Common myeloid progenitor, CD34-positive (primary cell): ENCODE data around the gene NPAS1.

Experiments
- CTCF ChIA-PET: fragments of 350-600 bp; sonication (Branson Sonifier 250); formaldehyde crosslinking; loops from one replicate; lab custom pipeline; 2021; ENCODE audit warnings: antibody characterized with exemption; lab: Charles Lee
- POLR2A ChIA-PET: fragments of 350-600 bp; sonication (Branson Sonifier 250); formaldehyde crosslinking; loops from one replicate; lab custom pipeline; 2021; ENCODE audit warnings: antibody characterized with exemption; lab: Charles Lee
- DNase-seq, 3 donors: peaks; one replicate each; pipeline versions ENCODE4 v3.0.0 to v3.0.0-alpha.2; 2013
- H3K27ac ChIP-seq, 2 experiments: 1 replicate in 1 of 2; 2 replicates in 1 of 2; pipeline ENCODE4 v1.7.0; 2013; ENCODE audit warnings: inconsistent platforms in 2 of 2, low read length in 2 of 2, mild to moderate bottlenecking in 2 of 2, low read depth in 1 of 2, moderate library complexity in 1 of 2; ENCODE audit not compliant: severe bottlenecking in 2 of 2, insufficient read depth in 1 of 2, poor library complexity in 1 of 2
- H3K27me3 ChIP-seq, 5 experiments: replicated peaks in 2 of 5; 1 replicate in 3 of 5; 2 replicates in 2 of 5; pipeline versions ENCODE4 v1.6.1 to v1.7.0; 2013; ENCODE audit warnings: low read length in 4 of 5, mild to moderate bottlenecking in 2 of 5, moderate library complexity in 2 of 5, inconsistent platforms in 1 of 5; ENCODE audit not compliant: insufficient read depth in 5 of 5, control insufficient read depth in 4 of 5
- H3K36me3 ChIP-seq, 4 experiments: 1 replicate in 2 of 4; 2 replicates in 2 of 4; pipeline versions ENCODE4 v1.6.1 to v1.7.0; 2013; ENCODE audit warnings: low read length in 3 of 4, control low read depth in 1 of 4, mild to moderate bottlenecking in 1 of 4; ENCODE audit not compliant: control insufficient read depth in 4 of 4, insufficient read depth in 4 of 4
- H3K4me1 ChIP-seq, 4 experiments: 1 replicate in 3 of 4; 2 replicates in 1 of 4; pipeline versions ENCODE4 v1.6.1 to v1.7.1; 2013; ENCODE audit warnings: low read length in 3 of 4, mild to moderate bottlenecking in 3 of 4, control low read depth in 1 of 4, inconsistent platforms in 1 of 4, moderate library complexity in 1 of 4; ENCODE audit not compliant: control insufficient read depth in 4 of 4, insufficient read depth in 4 of 4; ENCODE audit errors: control extremely low read depth in 1 of 4
- H3K4me3 ChIP-seq, 7 experiments: 1 replicate in 4 of 7; 2 replicates in 3 of 7; pipeline versions ENCODE4 v1.5.1 to v1.7.0; 2013; ENCODE audit warnings: mild to moderate bottlenecking in 7 of 7, low read length in 6 of 7, moderate library complexity in 6 of 7, inconsistent platforms in 2 of 7, low read depth in 2 of 7, control low read depth in 1 of 7; ENCODE audit not compliant: insufficient read depth in 4 of 7, control insufficient read depth in 1 of 7; ENCODE audit errors: extremely low read depth in 1 of 7
- H3K9me3 ChIP-seq, 5 experiments: 1 replicate in 4 of 5; 2 replicates in 1 of 5; pipeline versions ENCODE4 v1.6.1 to v1.7.1; 2013; ENCODE audit warnings: low read length in 4 of 5, mild to moderate bottlenecking in 2 of 5, inconsistent platforms in 1 of 5, low read depth in 1 of 5, moderate library complexity in 1 of 5; ENCODE audit not compliant: control insufficient read depth in 4 of 5, insufficient read depth in 2 of 5; ENCODE audit errors: control extremely low read depth in 1 of 5
- WGBS: methylation state at CpG from one replicate; pipeline ENCODE4 v1.1.5; 2013; ENCODE audit not compliant: insufficient coverage; 5-methylcytosine and 5-hydroxymethylcytosine counted together

Gene NPAS1

DNA sequence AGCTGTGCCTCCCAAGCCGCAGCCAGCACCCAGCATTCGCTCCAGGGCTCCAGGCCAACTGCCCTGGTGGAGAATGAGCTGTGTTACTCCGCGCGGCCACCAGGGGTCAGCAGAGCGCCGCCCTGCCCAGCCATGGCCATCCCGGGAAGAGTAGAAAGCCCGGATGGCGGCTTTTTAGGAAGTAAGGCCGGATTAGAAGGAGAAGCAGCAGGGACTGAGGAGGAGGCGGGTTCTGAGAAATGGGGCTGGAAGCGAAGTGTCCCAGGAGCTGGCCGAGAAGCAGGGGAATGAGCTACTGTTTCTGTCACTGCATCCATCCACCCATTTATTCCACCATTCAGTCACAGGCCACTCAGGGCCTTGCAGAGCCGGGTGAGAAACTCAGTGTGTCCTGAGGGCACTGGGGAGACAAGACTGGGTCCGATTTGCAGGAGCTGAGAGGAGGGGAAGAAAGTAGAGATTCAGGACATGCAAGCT lies 6.6 kb upstream of the NPAS1 start:
- no peaks in the 10 kb centered on the region for H3K9me3 ChIP-seq
- peaks cover 0 to 13% (median 6%) of the 10 kb centered on the region in 5 experiments for H3K27me3 ChIP-seq
- peak in 2 of 3 donors; percentile 33 to 36 for DNase-seq
- peaks cover 0 to 3% (median 0%) of the 10 kb centered on the region in 4 experiments for H3K4me1 ChIP-seq
- no peaks in the 10 kb centered on the region for H3K36me3 ChIP-seq
- CTCF ChIA-PET = interaction anchor here (0.6 to 3.0 kb wide), 30 partner anchors 9 to 159 kb away, joined by 3 to 32 read pairs (median 4); partner anchors contain the start of gene ZC3H4
- POLR2A ChIA-PET = interaction anchor here (0.6 kb wide), 2 partner anchors 12 to 32 kb away, joined by 4 read pairs; no protein-coding TSS in a partner anchor
- H3K27ac ChIP-seq = no peak overlapping the region
- WGBS = 2% methylated on average over 7 of the region's 16 CpGs
- no peak overlapping the region for H3K4me3 ChIP-seq

DNA sequence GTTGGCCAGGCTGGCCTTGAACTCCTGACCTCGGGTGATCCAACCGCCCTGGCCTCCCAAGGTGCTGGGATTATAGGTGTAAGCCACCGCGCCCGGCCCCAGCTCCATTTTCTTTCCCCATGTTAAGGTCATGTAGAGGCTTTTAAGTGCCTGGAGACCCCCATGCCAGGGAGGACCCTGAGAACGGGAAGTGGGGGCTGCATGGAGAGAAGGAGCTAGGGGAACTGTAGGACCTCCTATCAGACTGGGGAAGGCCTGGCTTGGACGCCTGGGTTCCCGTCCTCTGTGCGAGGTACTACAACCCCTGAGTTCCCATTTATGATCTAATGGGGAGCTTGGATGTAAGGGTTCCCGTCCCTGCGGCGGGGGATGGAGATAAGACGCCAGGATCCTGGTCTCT lies 714 bp upstream of the NPAS1 start:
- no peak overlapping the region for H3K27ac ChIP-seq
- 54% methylated on average over 11 of the region's 13 CpGs for WGBS
- peak overlapping the region in 1 of 7 experiments; percentile 40 for H3K4me3 ChIP-seq
- DNase-seq = no peak
- ChIA-PET CTCF (no interaction called here), POLR2A (no interaction called here)
- peaks cover 3 to 60% (median 29%) of the 10 kb centered on the region in 5 experiments for H3K27me3 ChIP-seq
- peaks cover 0 to 22% (median 16%) of the 10 kb centered on the region in 4 experiments for H3K4me1 ChIP-seq
- H3K9me3 ChIP-seq = no peaks in the 10 kb centered on the region
- H3K36me3 ChIP-seq = no peaks in the 10 kb centered on the region

DNA sequence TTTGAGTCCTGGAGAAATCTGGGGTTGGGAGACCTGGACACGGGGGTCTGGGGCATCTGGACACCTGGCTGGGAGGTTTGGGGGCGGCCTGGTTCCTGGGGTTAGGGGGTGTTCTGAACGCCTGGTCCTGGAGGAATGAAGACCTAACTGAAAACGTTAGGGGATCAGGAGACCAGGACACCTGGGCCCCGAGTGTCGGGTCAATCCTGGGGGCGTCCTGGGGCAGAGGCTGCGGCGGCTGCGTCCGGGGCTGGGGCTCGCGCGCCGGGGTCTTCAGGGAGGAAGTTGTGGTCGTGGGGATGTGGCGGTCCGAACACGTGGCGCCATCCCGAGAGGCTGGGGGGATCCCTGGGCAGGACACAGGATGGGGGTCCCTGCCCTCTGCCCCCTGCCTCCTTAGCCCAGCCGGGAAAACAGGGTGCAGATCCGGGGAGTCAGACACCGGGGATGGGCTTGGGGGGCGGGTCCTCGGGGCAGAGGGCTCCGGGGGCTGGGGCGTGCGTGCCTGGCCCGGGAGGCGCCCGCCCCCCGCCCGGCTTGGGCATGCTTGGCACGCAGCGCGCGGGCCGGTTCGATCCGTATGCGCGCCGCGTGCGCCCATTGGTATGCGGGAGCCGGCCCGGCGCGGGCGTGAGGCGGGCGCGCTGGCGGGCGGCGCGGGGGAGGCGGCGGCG lies 632 bp downstream of the NPAS1 start:
- Histone ChIP-seq H3K4me3 (peak overlapping the region in 4 of 7 experiments; percentile 26 to 42 (median 37)), H3K4me1 (peaks cover 0 to 22% (median 16%) of the 10 kb centered on the region in 4 experiments), H3K27ac (no peak overlapping the region), H3K36me3 (no peaks in the 10 kb centered on the region), H3K27me3 (peaks cover 6 to 72% (median 33%) of the 10 kb centered on the region in 5 experiments), H3K9me3 (no peaks in the 10 kb centered on the region)
- peak in 1 of 3 donors; percentile 28 for DNase-seq
- ChIA-PET POLR2A (no interaction called here), CTCF (interaction anchor here (0.6 kb wide), 1 partner anchor 14 kb away, joined by 3 read pairs; no protein-coding TSS in a partner anchor)
- 1% methylated on average over 39 of the region's 62 CpGs for WGBS

DNA sequence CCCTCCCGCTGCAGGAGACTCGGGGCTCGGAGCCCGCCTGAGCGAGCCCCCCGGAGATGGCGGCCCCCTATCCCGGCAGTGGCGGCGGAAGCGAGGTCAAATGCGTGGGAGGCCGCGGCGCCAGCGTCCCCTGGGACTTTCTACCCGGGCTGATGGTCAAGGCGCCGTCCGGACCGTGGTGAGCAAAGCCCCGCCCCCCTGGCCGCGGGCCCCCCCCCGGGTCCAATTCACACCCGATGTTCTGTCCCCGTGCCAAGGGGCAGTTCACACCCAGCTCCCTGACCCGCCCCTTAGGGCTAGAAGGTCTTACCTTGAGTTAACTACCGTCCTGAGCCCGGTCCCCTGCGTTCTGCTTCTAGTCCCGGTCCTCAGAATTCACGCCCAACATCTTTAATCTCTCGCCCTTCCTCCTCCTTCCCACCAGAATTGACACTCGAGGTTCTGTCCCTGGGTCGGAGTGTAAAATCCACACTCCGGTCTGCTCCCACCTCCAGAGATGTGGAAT lies 1.4 kb downstream of the NPAS1 start:
- H3K4me3 ChIP-seq = peak overlapping the region in 1 of 7 experiments; percentile 33
- WGBS = 1% methylated on average over 31 of the region's 37 CpGs

DNA sequence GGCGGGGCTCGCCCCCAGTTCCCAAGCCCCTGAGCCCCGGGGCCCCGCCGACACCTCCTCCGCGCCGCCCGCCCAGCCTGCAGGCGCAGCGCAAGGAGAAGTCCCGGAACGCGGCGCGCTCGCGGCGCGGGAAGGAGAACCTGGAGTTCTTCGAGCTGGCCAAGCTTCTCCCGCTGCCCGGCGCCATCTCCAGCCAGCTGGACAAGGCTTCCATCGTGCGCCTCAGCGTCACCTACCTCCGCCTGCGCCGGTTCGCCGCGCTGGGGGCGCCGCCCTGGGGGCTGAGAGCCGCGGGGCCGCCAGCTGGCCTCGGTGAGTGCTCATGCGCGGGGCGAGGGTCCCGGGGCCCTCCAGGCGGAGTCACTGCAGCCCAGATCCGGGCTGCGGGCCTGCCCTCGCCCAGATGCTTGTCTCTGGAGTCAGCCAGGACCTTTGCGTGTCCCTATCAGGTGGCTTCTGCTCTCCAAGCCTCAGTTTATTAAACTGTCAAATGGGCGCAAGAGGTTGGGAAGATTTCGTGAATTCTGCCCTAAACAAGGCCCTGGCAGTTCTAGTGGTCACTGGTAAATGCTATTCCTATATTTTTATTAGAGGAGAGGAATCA lies 2.0 kb downstream of the NPAS1 start:
- peaks cover 0 to 22% (median 16%) of the 10 kb centered on the region in 4 experiments for H3K4me1 ChIP-seq
- no peaks in the 10 kb centered on the region for H3K9me3 ChIP-seq
- H3K27me3 ChIP-seq = peaks cover 6 to 84% (median 37%) of the 10 kb centered on the region in 5 experiments
- POLR2A ChIA-PET = no interaction called here
- no peak for DNase-seq
- CTCF ChIA-PET = no interaction called here
- no peak overlapping the region for H3K27ac ChIP-seq
- 6% methylated on average over 37 of the region's 50 CpGs for WGBS
- H3K36me3 ChIP-seq = no peaks in the 10 kb centered on the region
- H3K4me3 ChIP-seq = no peak overlapping the region

More for the DNA sequence above, 1.4 kb downstream of the NPAS1 start:
- Histone ChIP-seq H3K4me1 (peaks cover 0 to 22% (median 16%) of the 10 kb centered on the region in 4 experiments), H3K36me3 (no peaks in the 10 kb centered on the region), H3K27me3 (peaks cover 6 to 78% (median 33%) of the 10 kb centered on the region in 5 experiments), H3K9me3 (no peaks in the 10 kb centered on the region), H3K27ac (no peak overlapping the region)
- ChIA-PET CTCF (no interaction called here), POLR2A (no interaction called here)
- DNase-seq = no peak

DNA sequence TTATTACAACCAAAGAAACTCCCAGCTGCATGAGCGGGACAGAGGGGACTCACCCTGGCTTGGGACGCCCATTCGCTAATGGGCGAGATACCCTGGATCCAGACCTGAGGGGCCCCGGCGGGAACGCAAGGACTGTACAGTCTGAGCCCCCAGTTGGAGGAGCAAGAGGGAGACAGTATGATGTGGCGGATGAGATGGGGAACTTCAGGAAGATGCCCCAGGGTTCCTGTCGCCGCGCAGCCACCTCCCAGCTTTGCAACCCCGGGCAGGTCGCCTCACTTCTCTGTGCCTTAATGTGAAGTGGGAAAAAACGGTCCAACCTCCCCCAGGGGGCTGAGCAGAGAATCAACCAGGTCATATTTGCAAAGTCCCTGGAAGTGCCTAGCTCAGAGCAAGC lies 2.5 kb downstream of the NPAS1 start:
- peaks cover 0 to 22% (median 16%) of the 10 kb centered on the region in 4 experiments for H3K4me1 ChIP-seq
- H3K4me3 ChIP-seq = no peak overlapping the region
- 43% methylated on average over 10 of the region's 14 CpGs for WGBS
- ChIA-PET POLR2A (no interaction called here), CTCF (interaction anchor here (0.8 to 1.2 kb wide), 3 partner anchors 14 to 93 kb away, joined by 3 to 4 read pairs (median 4); no protein-coding TSS in a partner anchor)
- no peak for DNase-seq
- no peaks in the 10 kb centered on the region for H3K36me3 ChIP-seq
- H3K9me3 ChIP-seq = no peaks in the 10 kb centered on the region
- H3K27me3 ChIP-seq = peaks cover 6 to 89% (median 37%) of the 10 kb centered on the region in 5 experiments
- H3K27ac ChIP-seq = no peak overlapping the region
